ENCODE results near the gene NDUFS6. TPM values are rescaled to one million over a fixed set of nuclear protein-coding genes. Genes with fewer than 3 reads are reported as not detected.

The NDUFS6 gene
- total and polyA plus RNA-seq, 2 donors (not counting 1 experiment from before 2014, with no cell fraction given): 21.8 to 68.5 TPM

- no peaks in the 10 kb centered on the region for H4K20me1 ChIP-seq (ENCODE audit: control insufficient read depth, extremely low read depth, insufficient read depth, low read length)
- no peaks in the 10 kb centered on the region for H3K27me3 ChIP-seq (ENCODE audit: control insufficient read depth, insufficient read depth, low read length)
- H3K79me2 ChIP-seq (ENCODE audit: control insufficient read depth, insufficient read depth, low read length): no peaks in the 10 kb centered on the region
- H3K27ac ChIP-seq (ENCODE audit: insufficient read depth, low read length): peak overlapping the region; percentile 73
- H3K9ac ChIP-seq (ENCODE audit: insufficient read depth, low read length): no peak overlapping the region
- TF ChIP-seq CTCF (conservative IDR thresholded peaks at IDR 0.05 in 1 of 2, IDR thresholded peaks at IDR 0.05 in 1 of 2; ENCODE audit: low read depth in 1 of 2, low read length in 2 of 2) (no peak), EZH2 (IDR thresholded peaks at IDR 0.05; ENCODE audit: low read length, missing control alignments) (no peak)
- H3K9me3 ChIP-seq (ENCODE audit: control insufficient read depth, insufficient read depth, low read depth, low read length): no peaks in the 10 kb centered on the region
- H3K4me1 ChIP-seq (ENCODE audit: control insufficient read depth, extremely low read depth, insufficient read depth, low read length): peaks cover 20% of the 10 kb centered on the region
- DNase-seq (ENCODE audit: low read depth in 2 of 2): peak; percentile 66 to 94
- H3K36me3 ChIP-seq (ENCODE audit: control insufficient read depth, insufficient read depth, low read length): no peaks in the 10 kb centered on the region
- peak overlapping the region; percentile 12 to 38 (median 31) for H3K4me3 ChIP-seq (replicated peaks in 1 of 4; ENCODE audit: control extremely low read depth in 1 of 4, insufficient read depth in 1 of 4, low read depth in 3 of 4, low read length in 4 of 4)
- peak overlapping the region; percentile 74 for H2AFZ ChIP-seq (ENCODE audit: low read length)
- H3K4me2 ChIP-seq (ENCODE audit: extremely low read depth, insufficient read depth, low read length): peak overlapping the region; percentile 75
These were observed 11.3 kb upstream of the NDUFS6 start for GRCh38 chr5:1789834-1790471.

GRCh38 chr5:1791176-1791575, 10.0 kb upstream of the NDUFS6 start:
- no peak overlapping the region for H3K4me3 ChIP-seq (replicated peaks in 1 of 4; ENCODE audit: control extremely low read depth in 1 of 4, insufficient read depth in 1 of 4, low read depth in 3 of 4, low read length in 4 of 4)
- no peak for DNase-seq (ENCODE audit: low read depth in 2 of 2)
- H3K4me2 ChIP-seq (ENCODE audit: extremely low read depth, insufficient read depth, low read length): no peak overlapping the region
- H3K27ac ChIP-seq (ENCODE audit: insufficient read depth, low read length): peak overlapping the region; percentile 44
- H3K9ac ChIP-seq (ENCODE audit: insufficient read depth, low read length): no peak overlapping the region
- H4K20me1 ChIP-seq (ENCODE audit: control insufficient read depth, extremely low read depth, insufficient read depth, low read length): no peaks in the 10 kb centered on the region
- H2AFZ ChIP-seq (ENCODE audit: low read length): peak overlapping the region; percentile 12
- peaks cover 20% of the 10 kb centered on the region for H3K4me1 ChIP-seq (ENCODE audit: control insufficient read depth, extremely low read depth, insufficient read depth, low read length)
- TF ChIP-seq CTCF (conservative IDR thresholded peaks at IDR 0.05 in 1 of 2, IDR thresholded peaks at IDR 0.05 in 1 of 2; ENCODE audit: low read depth in 1 of 2, low read length in 2 of 2) (no peak), EZH2 (IDR thresholded peaks at IDR 0.05; ENCODE audit: low read length, missing control alignments) (no peak)
- no peaks in the 10 kb centered on the region for H3K9me3 ChIP-seq (ENCODE audit: control insufficient read depth, insufficient read depth, low read depth, low read length)
- no peaks in the 10 kb centered on the region for H3K79me2 ChIP-seq (ENCODE audit: control insufficient read depth, insufficient read depth, low read length)
- H3K36me3 ChIP-seq (ENCODE audit: control insufficient read depth, insufficient read depth, low read length): peaks cover under 1% of the 10 kb centered on the region
- no peaks in the 10 kb centered on the region for H3K27me3 ChIP-seq (ENCODE audit: control insufficient read depth, insufficient read depth, low read length)

GRCh38 chr5:1792842-1793266, 8.4 kb upstream of the NDUFS6 start:
- no peak for TF ChIP-seq CTCF (conservative IDR thresholded peaks at IDR 0.05 in 1 of 2, IDR thresholded peaks at IDR 0.05 in 1 of 2; ENCODE audit: low read depth in 1 of 2, low read length in 2 of 2)
- no peak for TF ChIP-seq EZH2 (IDR thresholded peaks at IDR 0.05; ENCODE audit: low read length, missing control alignments)
- Histone ChIP-seq H3K27me3 (ENCODE audit: control insufficient read depth, insufficient read depth, low read length) (no peaks in the 10 kb centered on the region), H3K9ac (ENCODE audit: insufficient read depth, low read length) (no peak overlapping the region), H3K9me3 (ENCODE audit: control insufficient read depth, insufficient read depth, low read depth, low read length) (no peaks in the 10 kb centered on the region), H3K27ac (ENCODE audit: insufficient read depth, low read length) (peak overlapping the region; percentile 38), H3K4me2 (ENCODE audit: extremely low read depth, insufficient read depth, low read length) (no peak overlapping the region), H4K20me1 (ENCODE audit: control insufficient read depth, extremely low read depth, insufficient read depth, low read length) (no peaks in the 10 kb centered on the region), H2AFZ (ENCODE audit: low read length) (no peak overlapping the region), H3K79me2 (ENCODE audit: control insufficient read depth, insufficient read depth, low read length) (peaks cover 10% of the 10 kb centered on the region), H3K4me3 (replicated peaks in 1 of 4; ENCODE audit: control extremely low read depth in 1 of 4, insufficient read depth in 1 of 4, low read depth in 3 of 4, low read length in 4 of 4) (no peak overlapping the region), H3K4me1 (ENCODE audit: control insufficient read depth, extremely low read depth, insufficient read depth, low read length) (peaks cover 20% of the 10 kb centered on the region), H3K36me3 (ENCODE audit: control insufficient read depth, insufficient read depth, low read length) (peaks cover 17% of the 10 kb centered on the region)
- DNase-seq (ENCODE audit: low read depth in 2 of 2): peak; percentile 84 to 97

All from fibroblast of lung (primary cell).